ENCODE measurements around the gene CNTROB.

- TF ChIP-seq POLR2AphosphoS5 (IDR thresholded peaks at IDR 0.05; ENCODE audit: low read depth, low read length) (no peak), REST (IDR thresholded peaks at IDR 0.05; ENCODE audit: insufficient read depth in 1 of 2, low read depth in 2 of 2, low read length in 2 of 2) (no peak), TAF1 (IDR thresholded peaks at IDR 0.05; ENCODE audit: borderline replicate concordance, insufficient read depth, low read length) (no peak), SIN3A (IDR thresholded peaks at IDR 0.05; ENCODE audit: borderline replicate concordance, insufficient read depth, low read length) (no peak), FOXP2 (optimal IDR thresholded peaks at IDR 0.05; ENCODE audit: borderline replicate concordance, extremely low read depth, extremely low read length, insufficient read depth) (no peak)
These were observed 19.3 kb downstream of the CNTROB start for GRCh38 chr17:7951143-7951792.

Measured in PFSK-1 (cell line).